ENCODE measurements around the gene KRTAP17-1.
"Not testable (repeated sequence)": the region's sequence is repeated elsewhere in the genome, so short reads cannot be mapped to it uniquely, and the experiment has no call there.

The KRTAP17-1 gene

DNA sequence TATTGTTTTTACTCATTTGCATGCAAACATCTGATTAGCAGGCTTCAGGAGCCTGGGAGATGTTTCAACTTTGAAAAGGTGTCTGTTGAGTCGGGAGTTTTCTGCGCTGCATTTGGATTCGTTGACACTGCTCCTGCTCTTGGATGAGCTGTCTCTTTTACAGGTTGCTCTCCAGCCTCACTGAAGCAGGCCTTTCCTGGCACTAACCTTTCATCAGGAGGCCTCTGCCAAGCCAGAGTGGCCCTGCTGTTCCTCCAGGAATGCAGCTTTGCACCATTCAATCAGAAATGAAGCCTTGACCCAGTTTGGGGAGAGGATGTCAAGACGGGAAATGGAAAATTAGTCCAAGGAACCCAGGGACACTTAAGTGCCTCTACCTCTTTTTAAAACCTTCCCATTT is 12.5 kb downstream of the KRTAP17-1 start:
- DNase-seq (ENCODE audit: low spot score), result no peak

DNA sequence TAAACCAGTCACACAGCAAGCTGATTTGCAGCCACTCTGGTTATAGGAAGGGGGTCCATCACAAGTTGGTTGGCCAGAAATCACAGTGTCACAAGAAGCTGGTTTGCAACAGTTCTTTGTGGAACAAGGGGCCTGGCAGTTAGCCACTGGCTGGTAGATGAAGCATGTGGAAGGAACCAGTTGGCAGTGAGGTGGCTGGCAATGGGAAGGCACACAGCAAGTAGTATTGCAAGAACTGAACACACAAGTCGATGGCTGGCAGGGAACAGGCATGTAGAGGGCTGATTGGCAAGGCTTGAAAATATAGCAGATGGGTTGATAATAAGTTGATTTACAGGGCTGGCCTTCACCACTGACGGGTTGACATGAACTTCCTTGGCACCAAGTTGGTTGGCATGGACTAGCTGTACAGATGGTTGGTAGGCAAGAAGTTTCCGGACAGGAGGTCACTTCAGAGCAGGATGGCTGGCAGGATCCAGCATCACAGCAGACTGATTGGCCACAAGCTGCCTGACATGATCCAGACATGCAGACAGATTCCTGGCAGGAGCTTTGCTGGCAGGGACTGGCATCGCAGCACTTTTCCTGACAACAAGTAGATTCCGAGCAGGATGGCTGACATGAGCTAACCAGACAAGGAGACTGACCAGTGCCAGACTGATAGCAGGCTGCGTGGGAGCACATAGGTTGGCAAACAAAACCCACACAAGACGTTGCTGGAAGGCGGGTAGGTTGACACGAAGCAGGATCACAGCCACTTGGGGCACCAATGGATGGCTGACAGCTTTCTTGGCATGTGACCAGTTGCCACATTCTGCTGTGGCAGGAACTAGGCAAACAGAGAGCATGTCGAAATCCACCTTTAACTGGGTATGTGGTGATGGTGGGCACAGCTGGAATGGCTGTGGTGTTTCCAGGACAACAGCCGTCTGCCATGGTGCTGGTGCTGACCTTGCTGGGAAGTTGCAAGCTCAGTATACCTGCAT is 13.3 kb downstream of the KRTAP17-1 start, which contains the start of gene KRTAP29-1:
Gene KRTAP29-1 (minus strand): TSS at position 936 of the 986 bp plus-strand sequence. CDS start 0 bp downstream, at position 936.
- DNase-seq (ENCODE audit: low spot score), result no peak

DNA sequence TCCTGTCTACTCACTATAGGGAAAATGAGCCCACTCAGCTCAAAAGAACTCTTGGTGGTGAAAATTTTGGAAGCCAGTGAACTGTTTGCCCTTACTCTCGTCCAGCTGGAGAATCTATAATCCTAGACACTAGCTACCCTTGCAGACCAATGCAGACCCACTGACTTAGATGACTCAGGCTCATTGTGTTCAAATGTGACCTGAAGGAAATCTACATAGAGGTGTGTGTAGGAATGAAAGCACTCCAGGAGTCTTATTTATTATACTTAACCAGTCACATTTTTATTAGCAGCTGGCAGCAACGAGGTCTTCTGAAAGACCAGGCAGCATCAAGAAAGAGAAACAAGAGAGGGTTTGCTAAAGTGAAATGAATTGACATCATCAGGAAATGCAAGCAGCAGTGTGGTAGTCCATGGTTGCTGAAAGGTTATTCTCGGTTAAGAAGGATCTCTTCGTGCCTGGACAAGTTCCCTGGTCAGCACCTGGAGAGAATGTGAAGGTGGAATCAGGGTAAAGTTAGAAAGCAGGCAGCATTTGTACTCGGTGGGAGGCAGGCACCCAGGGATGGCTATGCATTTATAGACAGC is 14.2 kb downstream of the KRTAP17-1 start:
- no peak for DNase-seq (ENCODE audit: low spot score)

DNA sequence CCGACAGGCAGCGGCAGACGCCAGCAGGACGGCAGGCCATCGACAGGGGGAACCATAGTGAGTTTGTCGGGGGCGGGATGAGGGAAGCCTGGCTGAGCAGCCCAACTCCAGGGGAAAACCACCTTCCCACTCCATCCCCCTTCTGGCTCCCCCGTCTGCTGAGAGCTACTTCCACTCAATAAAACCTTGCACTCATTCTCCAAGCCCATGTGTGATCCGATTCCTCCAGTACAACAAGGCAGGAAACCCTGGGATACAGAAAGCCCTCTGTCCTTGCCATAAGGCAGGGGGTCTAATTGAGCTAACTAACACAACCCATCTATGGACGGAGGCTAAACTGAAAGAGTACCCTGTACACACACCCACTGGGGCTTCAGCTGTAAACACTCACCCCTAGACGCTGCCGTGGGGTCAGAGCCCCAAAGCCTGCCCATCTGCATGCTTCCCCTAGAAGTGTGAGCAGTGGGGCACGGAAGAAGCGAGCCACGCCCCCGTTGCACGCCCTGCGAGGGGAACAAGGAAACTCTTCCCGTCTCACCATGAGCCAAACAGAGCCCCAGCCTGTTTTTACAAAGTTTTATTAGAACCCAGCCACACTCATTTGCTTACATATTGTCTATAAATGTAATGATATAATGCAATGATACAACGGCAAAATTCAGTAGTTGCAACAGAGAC is 16.9 kb downstream of the KRTAP17-1 start:
- DNase-seq (ENCODE audit: low spot score), result no peak

DNA sequence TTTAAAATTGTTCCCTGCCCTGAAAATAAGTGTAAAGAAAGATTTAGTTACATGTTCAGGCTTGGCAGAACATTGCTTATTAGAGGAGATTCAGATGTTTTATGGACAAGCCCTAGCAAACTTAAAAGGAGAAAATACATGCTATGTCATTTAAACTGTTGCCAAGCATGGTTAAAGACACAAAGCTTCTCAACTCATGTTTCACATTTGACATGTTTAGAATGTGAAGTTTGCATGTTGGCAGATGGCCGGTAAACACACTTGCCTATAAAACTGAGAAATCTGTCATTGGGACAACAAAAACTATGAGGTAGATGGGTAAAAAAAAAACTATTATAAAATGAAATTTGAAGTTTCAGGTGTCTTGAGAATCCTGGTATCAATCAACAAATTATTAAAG is 18.7 kb downstream of the KRTAP17-1 start:
- no peak for DNase-seq (ENCODE audit: low spot score)

DNA sequence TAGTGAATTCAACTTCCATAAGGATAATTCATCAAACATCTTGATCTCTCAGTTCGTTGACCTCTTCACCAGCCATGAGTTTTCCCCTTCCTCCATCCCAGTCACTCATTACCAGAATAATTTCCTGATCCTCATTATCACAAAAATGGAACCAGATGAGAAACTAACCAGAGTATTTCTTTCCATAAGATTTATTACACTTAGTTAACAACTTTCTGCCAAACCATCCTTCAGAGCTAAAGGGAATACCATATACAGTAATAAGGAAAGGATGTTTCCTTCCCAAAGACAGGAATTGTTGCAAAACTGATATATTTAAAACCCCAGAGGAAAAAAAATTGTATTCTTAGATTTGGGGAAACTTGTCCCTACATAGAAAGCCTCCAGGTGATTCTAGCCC is 21.5 kb downstream of the KRTAP17-1 start:
- no peak for DNase-seq (ENCODE audit: low spot score)

DNA sequence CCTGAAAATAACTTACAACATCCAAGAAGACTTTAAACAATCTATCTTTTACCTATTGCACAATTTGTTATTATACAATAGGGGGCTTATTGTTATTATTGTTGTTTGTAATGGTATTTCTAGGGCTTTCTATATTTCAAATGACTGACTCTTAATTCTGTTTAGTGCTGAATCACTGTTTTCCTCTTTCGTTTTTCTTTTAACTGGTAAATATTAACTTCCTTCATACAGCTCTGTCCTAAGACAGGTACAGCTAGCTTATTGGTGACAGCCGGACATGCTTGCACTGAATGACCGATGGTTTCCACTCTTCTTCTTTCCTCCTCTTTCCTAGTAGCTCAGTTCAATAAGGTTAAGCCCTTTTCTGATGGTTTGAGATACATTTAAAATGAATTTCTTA is 28.5 kb downstream of the KRTAP17-1 start:
- DNase-seq (ENCODE audit: low spot score), result no peak

DNA sequence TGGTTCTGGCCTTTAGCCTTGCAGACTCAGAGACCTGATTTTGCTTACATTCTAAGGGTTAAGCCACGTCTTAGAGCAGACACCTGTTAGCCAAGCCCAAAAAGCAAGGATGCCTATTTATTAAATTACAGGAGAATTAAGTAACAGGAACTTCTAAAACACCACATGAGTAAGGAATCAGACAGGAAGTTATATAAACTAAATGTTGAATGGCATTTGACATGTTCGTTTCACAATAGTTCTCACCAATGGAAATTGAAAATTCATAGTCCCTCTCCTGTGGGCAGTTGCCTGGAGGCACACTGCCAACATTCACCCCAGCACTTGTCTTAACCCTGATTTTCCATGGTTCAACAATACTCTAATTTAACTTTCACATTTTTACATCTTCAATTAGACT is 31.0 kb downstream of the KRTAP17-1 start:
- DNase-seq (ENCODE audit: low spot score), result no peak

DNA sequence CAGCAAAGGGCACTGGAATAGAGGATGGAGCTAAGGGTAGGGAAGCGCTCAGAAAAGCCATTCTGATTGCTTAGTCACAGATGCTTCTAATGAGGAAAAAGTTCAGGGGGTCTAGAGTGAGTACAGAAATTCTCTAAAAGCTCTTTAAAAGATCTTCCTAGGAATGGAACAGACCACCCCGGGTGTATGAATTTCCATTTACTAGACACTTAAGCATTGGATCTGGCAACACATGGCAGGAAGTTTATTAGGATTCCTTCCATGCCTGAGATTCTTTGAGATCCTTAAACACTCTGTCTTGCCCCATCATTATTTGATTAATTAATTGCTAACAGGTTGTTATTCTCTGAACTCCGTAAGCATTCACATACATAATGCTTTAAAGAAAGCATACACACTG is 31.5 kb downstream of the KRTAP17-1 start:
- no peak for DNase-seq (ENCODE audit: low spot score)

DNA sequence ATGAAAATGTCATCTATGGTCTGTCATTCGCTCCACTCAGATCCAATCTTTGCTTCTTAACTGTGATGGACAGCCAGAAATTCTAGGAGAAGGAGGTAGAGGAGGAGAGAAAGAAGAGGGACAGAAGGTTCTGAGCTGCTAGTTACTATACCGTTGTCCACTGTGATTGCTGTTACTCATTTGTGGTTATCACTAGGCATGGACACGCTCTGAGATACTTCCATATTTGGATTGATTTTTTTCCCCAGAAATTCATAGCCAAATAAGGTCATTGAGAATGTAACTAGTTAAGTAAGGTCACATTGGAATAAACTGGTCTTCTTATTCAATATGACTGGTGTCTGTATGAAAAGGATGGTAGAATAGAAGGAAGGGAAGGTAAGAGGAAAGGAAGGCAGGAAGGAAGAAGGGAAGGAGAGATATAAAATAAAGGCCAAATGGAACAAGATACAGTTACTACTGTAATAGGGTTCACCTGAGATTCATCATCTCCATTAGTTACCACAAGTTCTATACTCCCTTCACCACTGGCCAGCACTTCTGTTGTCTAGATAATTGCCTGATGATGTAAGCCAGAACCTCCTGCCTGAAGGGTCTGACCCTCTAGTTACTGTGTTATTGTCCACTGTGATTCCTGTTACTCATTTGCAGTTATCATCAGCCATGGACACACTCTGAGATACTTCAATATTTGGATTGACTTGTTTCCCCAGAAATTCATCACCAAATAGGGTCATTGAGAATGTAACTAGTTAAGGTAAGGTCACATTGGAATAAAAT is 37.1 kb downstream of the KRTAP17-1 start:
- DNase-seq (ENCODE audit: low spot score), result no peak

DNA sequence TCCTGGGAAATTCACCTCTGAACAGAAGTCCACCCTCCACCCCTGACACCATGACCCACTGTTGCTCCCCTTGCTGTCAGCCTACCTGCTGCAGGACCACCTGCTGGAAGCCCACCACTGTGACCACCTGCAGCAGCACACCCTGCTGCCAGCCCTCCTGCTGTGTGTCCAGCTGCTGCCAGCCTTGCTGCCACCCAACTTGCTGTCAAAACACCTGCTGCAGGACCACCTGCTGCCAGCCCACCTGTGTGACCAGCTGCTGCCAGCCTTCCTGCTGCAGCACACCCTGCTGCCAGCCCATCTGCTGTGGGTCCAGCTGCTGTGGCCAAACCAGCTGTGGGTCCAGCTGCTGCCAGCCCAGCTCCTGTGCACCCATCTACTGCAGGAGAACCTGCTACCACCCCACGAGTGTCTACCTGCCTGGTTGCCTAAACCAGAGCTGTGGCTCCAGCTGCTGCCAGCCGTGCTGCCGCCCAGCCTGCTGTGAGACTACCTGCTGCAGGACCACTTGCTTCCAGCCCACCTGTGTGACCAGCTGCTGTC is 39.8 kb downstream of the KRTAP17-1 start, which contains the start of gene KRTAP9-7:
Gene KRTAP9-7 (plus strand): TSS at position 51 of the 543 bp plus-strand sequence. CDS start 0 bp downstream, at position 51.
- not testable (repeated sequence) for DNase-seq (ENCODE audit: low spot score)

DNA sequence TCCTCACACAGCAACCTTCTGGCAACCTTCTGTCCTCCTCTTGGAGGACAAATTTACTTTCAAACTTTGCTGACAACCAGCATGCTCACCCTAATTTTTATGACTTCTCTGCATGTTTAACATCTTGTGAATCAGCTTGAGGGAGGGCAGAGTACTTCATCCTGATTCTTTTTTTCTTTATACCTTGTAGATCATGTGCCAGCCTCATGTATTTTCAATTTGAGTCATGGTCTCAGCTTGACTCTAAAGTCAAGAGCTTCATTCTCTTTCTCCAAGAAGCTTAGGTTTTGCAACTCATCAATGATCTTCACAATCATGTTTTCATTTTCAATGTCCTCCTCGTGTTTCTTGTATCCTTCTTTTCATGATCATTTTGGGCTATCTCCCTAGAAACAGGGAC is 43.7 kb downstream of the KRTAP17-1 start:
- no peak for DNase-seq (ENCODE audit: low spot score)

DNA sequence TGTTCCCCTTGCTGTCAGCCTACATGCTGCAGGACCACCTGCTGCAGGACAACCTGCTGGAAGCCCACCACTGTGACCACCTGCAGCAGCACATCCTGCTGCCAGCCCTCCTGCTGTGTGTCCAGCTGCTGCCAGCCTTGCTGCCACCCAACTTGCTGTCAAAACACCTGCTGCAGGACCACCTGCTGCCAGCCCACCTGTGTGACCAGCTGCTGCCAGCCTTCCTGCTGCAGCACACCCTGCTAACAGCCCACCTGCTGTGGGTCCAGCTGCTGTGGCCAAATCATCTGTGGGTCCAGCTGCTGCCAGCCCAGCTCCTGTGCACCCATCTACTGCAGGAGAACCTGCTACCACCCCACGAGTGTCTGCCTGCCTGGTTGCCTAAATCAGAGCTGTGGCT is 44.2 kb downstream of the KRTAP17-1 start:
- not testable (repeated sequence) for DNase-seq (ENCODE audit: low spot score)

DNA sequence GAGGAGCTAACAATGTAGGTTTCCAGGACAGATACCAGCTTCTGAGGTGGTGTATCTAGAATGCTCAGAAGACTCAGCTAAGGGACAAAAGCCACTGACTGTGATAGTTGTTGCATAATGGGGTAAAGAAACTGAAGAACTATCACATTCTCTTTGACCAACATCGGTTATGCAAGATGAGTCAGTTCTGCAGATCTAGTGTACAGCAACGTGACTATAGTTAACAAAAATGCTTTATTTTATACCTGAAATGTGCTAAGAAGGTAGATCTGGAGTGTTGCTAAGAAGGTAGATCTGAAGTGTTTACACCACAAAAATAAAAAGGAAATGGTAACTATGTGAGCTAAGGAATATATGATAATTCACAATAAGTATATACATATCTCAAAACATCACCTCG is 47.8 kb downstream of the KRTAP17-1 start:
- DNase-seq (ENCODE audit: low spot score), result no peak

DNA sequence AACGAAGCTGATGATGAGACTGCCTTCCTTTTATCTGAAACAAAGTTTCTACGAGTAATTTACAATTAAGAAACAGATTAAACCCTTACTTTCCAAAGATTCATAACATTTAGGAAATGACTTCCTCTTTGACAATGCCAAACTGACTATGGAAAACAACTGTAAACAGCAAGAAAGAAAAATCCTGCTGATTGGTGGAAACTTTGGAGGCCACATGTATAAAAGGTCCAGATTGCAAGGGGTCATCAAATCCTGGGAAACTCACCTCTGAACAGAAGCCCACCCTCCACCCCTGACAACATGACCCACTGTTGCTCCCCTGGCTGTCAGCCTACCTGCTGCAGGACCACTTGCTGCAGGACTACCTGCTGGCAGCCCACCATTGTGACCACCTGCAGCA is 50.4 kb downstream of the KRTAP17-1 start, which contains the start of gene KRTAP9-6:
Gene KRTAP9-6 (plus strand): TSS at position 301 of the 400 bp plus-strand sequence. CDS start 0 bp downstream, at position 301.
- no peak for DNase-seq (ENCODE audit: low spot score)
